ENCODE data around the gene CARD19.

CARD19 gene

GRCh38 chr9:93086447-93087224 is 9.4 kb upstream of the CARD19 start:
- no peak for DNase-seq

GRCh38 chr9:93087971-93088655 is 7.9 kb upstream of the CARD19 start:
- DNase-seq: no peak

GRCh38 chr9:93088656-93089015 is 7.4 kb upstream of the CARD19 start:
- DNase-seq: no peak

GRCh38 chr9:93089024-93089423 is 7.0 kb upstream of the CARD19 start:
- DNase-seq: no peak

- no peak for DNase-seq
Measured at GRCh38 chr9:93089481-93089991, 6.5 kb upstream of the CARD19 start.

GRCh38 chr9:93090091-93090655 is 5.8 kb upstream of the CARD19 start:
- DNase-seq: no peak

GRCh38 chr9:93091056-93091452 is 5.0 kb upstream of the CARD19 start:
- DNase-seq: no peak

GRCh38 chr9:93091453-93092081 is 4.5 kb upstream of the CARD19 start:
- peak in 7 of 58 donors; percentile 18 to 62 (median 27) for DNase-seq

- DNase-seq: no peak
Measured at GRCh38 chr9:93092251-93092991, 3.6 kb upstream of the CARD19 start.

- peak in 1 of 58 donors; percentile 17 for DNase-seq
Measured at GRCh38 chr9:93093127-93093876, 2.7 kb upstream of the CARD19 start.

GRCh38 chr9:93093877-93094657 is 1.9 kb upstream of the CARD19 start:
- no peak for DNase-seq

GRCh38 chr9:93094658-93095204 is 1.3 kb upstream of the CARD19 start:
- DNase-seq: peak in 36 of 58 donors; percentile 10 to 67 (median 40)

- peak; percentile 72 to 100 (median 99) for DNase-seq
Measured at GRCh38 chr9:93095205-93096130, 549 bp upstream of the CARD19 start.

GRCh38 chr9:93096811-93097382 is 880 bp downstream of the CARD19 start:
- peak in 1 of 58 donors; percentile 55 for DNase-seq

- DNase-seq: peak in 38 of 58 donors; percentile 18 to 72 (median 39)
Measured at GRCh38 chr9:93097511-93098201, 1.6 kb downstream of the CARD19 start.

- peak in 56 of 58 donors; percentile 23 to 93 (median 70) for DNase-seq
Measured at GRCh38 chr9:93098236-93098946, 2.4 kb downstream of the CARD19 start.

All from anterior cingulate cortex (tissue), 58 donors.